ENCODE data around the gene MEIOSIN.

DNA sequence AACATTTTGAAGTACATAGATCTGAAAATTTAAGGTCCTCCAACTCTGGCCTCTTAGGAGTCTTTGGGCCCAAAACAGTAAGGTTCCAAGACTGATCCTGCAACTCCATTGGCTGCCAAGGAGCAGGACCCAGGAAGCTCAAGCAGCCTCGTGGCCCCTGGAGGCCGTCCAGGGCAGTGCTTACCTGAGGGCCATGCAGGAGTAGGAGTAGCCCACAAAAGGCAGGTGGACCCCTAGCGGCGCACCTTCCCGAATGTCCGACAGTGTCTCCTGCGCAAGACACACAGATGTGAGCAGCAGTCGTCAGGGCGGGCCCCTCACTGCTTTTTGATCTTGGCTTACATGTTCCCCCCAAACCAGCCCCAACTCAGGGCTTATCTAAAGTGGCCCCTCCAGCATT is 41.5 kb downstream of the MEIOSIN start:
- TF ChIP-seq POLR2A (IDR thresholded peaks at IDR 0.05; ENCODE audit: extremely low read depth, insufficient read length) (no peak), CTCF (IDR thresholded peaks at IDR 0.05; ENCODE audit: low read depth, low read length) (no peak), MAX (IDR thresholded peaks at IDR 0.05; ENCODE audit: low read depth, low read length) (no peak), MYC (IDR thresholded peaks at IDR 0.05; ENCODE audit: low read depth, low read length) (no peak)
